ENCODE measurements around the gene MLEC.

The MLEC gene

GRCh38 chr12:120713861-120714482, 27.0 kb downstream of the MLEC start:
- no peak overlapping the region for H3K27ac ChIP-seq
- TF ChIP-seq CTCF (IDR thresholded peaks at IDR 0.05) (peak; percentile 98), ZFX (IDR thresholded peaks at IDR 0.05; ENCODE audit: borderline replicate concordance) (no peak)

- TF ChIP-seq CTCF (IDR thresholded peaks at IDR 0.05) = no peak
- no peak for TF ChIP-seq ZFX (IDR thresholded peaks at IDR 0.05; ENCODE audit: borderline replicate concordance)
- no peak overlapping the region for H3K27ac ChIP-seq
Measured at GRCh38 chr12:120718055-120718454, 31.1 kb downstream of the MLEC start.

- no peak overlapping the region for H3K27ac ChIP-seq
- TF ChIP-seq ZFX (IDR thresholded peaks at IDR 0.05; ENCODE audit: borderline replicate concordance) (no peak), CTCF (IDR thresholded peaks at IDR 0.05) (no peak)
Measured at GRCh38 chr12:120719072-120719471, 32.1 kb downstream of the MLEC start.

- TF ChIP-seq CTCF (IDR thresholded peaks at IDR 0.05) (no peak), ZFX (IDR thresholded peaks at IDR 0.05; ENCODE audit: borderline replicate concordance) (no peak)
- no peak overlapping the region for H3K27ac ChIP-seq
Measured at GRCh38 chr12:120719496-120720233, 32.7 kb downstream of the MLEC start.

GRCh38 chr12:120720234-120720986, 33.5 kb downstream of the MLEC start:
- no peak overlapping the region for H3K27ac ChIP-seq
- TF ChIP-seq CTCF (IDR thresholded peaks at IDR 0.05) (no peak), ZFX (IDR thresholded peaks at IDR 0.05; ENCODE audit: borderline replicate concordance) (no peak)

- H3K27ac ChIP-seq = no peak overlapping the region
- TF ChIP-seq CTCF (IDR thresholded peaks at IDR 0.05) (no peak), ZFX (IDR thresholded peaks at IDR 0.05; ENCODE audit: borderline replicate concordance) (no peak)
Measured at GRCh38 chr12:120720987-120721801, 34.2 kb downstream of the MLEC start.

Measured in 22Rv1 (cell line).